ENCODE data around the gene GCC1.
"Not testable (repeated sequence)": the region's sequence is repeated elsewhere in the genome, so short reads cannot be mapped to it uniquely, and the experiment has no call there.

Gene GCC1

GRCh38 chr7:127591189-127591588, 5.8 kb upstream of the GCC1 start:
- no peak for DNase-seq

- no peak for DNase-seq
Observed at GRCh38 chr7:127589896-127590295, 4.5 kb upstream of the GCC1 start.

- no peak for DNase-seq
Observed at GRCh38 chr7:127588697-127589482, 3.5 kb upstream of the GCC1 start.

GRCh38 chr7:127588019-127588696, 2.8 kb upstream of the GCC1 start, which contains the start of gene ARF5:
Gene ARF5 (plus strand): TSS chr7:127588411. CDS start chr7:127588499, 88 bp downstream.
- DNase-seq: peak; percentile 89

GRCh38 chr7:127587663-127588018, 2.2 kb upstream of the GCC1 start:
- no peak for DNase-seq

- no peak for DNase-seq
Observed at GRCh38 chr7:127586346-127586745, 950 bp upstream of the GCC1 start.

GRCh38 chr7:127584648-127585043, 750 bp downstream of the GCC1 start:
- no peak for DNase-seq

GRCh38 chr7:127582361-127582760, 3.0 kb downstream of the GCC1 start:
- no peak for DNase-seq

- DNase-seq: no peak
Observed at GRCh38 chr7:127581716-127582115, 3.7 kb downstream of the GCC1 start.

GRCh38 chr7:127580612-127581011, 4.8 kb downstream of the GCC1 start:
- no peak for DNase-seq

GRCh38 chr7:127578711-127579275, 6.6 kb downstream of the GCC1 start:
- DNase-seq: no peak

- no peak for DNase-seq
Observed at GRCh38 chr7:127578036-127578684, 7.2 kb downstream of the GCC1 start.

- no peak for DNase-seq
Observed at GRCh38 chr7:127571741-127572505, 13.5 kb downstream of the GCC1 start.

GRCh38 chr7:127568034-127568433, 17.4 kb downstream of the GCC1 start:
- DNase-seq: not testable (repeated sequence)

- DNase-seq: no peak
Observed at GRCh38 chr7:127566242-127566641, 19.2 kb downstream of the GCC1 start.

GRCh38 chr7:127557803-127558202, 27.6 kb downstream of the GCC1 start:
- DNase-seq: no peak

- DNase-seq: no peak
Observed at GRCh38 chr7:127556404-127556803, 29.0 kb downstream of the GCC1 start.

GRCh38 chr7:127551941-127552340, 33.5 kb downstream of the GCC1 start:
- no peak for DNase-seq

- DNase-seq: no peak
Observed at GRCh38 chr7:127550247-127550646, 35.1 kb downstream of the GCC1 start.

GRCh38 chr7:127546313-127546712, 39.1 kb downstream of the GCC1 start:
- DNase-seq: no peak

GRCh38 chr7:127541548-127541947, 43.8 kb downstream of the GCC1 start:
- no peak for DNase-seq

- DNase-seq: not testable (repeated sequence)
Observed at GRCh38 chr7:127540461-127540860, 44.9 kb downstream of the GCC1 start.

All from right kidney (tissue), 1 donor.